GM12873 (cell line): ENCODE results near the gene SARS2.

Experiments
- TF ChIP-seq, protein P1 (sequence below): IDR thresholded peaks from 2 replicates; pipeline ENCODE4 v1.5.1; 2012; ENCODE audit warnings: low read depth, mild to moderate bottlenecking, moderate library complexity, low read length, control low read depth; ENCODE audit not compliant: insufficient read depth; ENCODE audit errors: missing control alignments

The SARS2 gene

DNA sequence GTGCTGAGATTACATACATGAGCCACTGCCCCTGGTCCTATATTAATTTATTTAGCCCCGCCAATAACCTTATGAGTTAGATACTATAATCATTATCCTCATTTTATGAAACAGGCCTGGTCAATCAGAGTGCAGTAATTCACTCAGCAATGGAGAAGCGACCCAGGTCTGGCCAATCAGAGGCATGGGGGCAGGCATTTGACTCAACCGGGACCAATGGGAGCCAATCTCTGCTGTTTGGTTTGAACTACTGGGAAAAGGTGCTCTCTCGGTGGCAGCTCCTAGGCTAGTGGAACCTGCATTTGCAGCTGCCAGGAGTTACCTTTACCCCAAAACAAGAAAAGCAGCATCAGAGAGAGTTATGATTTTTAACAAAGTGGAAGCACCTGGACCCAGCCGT is 37.7 kb downstream of the SARS2 start:
- TF ChIP-seq, protein P1, sequence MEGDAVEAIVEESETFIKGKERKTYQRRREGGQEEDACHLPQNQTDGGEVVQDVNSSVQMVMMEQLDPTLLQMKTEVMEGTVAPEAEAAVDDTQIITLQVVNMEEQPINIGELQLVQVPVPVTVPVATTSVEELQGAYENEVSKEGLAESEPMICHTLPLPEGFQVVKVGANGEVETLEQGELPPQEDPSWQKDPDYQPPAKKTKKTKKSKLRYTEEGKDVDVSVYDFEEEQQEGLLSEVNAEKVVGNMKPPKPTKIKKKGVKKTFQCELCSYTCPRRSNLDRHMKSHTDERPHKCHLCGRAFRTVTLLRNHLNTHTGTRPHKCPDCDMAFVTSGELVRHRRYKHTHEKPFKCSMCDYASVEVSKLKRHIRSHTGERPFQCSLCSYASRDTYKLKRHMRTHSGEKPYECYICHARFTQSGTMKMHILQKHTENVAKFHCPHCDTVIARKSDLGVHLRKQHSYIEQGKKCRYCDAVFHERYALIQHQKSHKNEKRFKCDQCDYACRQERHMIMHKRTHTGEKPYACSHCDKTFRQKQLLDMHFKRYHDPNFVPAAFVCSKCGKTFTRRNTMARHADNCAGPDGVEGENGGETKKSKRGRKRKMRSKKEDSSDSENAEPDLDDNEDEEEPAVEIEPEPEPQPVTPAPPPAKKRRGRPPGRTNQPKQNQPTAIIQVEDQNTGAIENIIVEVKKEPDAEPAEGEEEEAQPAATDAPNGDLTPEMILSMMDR: no peak

DNA sequence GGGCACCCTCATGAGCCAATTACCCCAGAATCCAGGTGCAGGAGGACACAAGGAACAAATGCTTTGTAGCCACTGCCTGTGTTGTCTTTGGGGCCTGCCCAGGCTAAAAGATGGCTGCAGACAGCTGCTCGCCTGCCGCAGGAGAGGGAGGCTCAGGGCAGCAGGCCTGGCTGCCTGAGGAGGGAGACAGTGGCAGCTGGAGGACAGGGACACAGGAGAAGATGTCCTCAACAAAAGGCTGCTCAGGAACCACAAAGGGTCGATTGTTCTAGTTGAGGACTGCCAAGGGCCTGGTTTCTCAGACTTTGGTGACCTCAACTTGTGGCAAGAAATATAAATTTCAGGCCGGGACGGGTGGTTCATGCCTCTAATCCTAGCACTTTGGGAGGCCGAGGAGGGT is 38.8 kb downstream of the SARS2 start:
- TF ChIP-seq, protein P1: no peak

DNA sequence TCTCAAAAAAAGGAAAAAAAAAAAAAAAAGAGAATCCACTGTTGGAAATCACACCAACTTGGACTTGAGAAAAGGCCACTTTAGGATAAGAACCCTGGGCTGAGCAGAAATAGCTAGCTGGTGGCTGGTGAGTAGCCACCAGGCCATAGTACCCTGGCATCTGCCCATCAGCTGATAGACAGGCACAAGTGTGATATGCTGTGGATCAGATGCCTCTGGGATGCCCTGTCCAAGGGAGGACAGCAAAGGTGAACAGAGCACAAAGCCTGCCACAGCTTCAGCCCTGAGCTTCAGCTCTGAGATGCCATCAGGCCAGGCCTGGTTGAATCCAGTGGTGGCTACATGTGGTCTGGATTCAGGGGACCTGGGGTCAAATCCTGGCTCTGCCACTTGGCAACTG is 39.9 kb downstream of the SARS2 start:
- TF ChIP-seq, protein P1: no peak

DNA sequence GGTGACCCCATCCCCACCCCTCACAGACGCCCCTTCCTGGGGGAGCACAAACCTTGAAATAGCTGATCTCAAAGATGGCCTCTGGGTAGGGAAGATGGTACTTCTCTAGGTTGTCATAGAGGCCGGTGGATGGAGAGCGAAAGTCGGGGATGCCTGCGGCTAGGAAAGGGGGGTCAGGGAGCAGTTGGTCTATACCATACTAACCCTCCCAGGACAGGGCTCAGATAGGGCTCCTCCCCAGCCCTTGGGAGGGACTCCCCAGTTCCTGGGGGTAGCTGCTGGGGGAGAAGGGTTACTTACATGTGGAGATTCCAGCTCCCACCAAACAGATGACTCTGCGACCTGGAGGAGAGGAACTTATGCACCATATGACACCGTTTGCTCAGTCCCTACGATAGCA is 40.8 kb downstream of the SARS2 start:
- TF ChIP-seq, protein P1: no peak

DNA sequence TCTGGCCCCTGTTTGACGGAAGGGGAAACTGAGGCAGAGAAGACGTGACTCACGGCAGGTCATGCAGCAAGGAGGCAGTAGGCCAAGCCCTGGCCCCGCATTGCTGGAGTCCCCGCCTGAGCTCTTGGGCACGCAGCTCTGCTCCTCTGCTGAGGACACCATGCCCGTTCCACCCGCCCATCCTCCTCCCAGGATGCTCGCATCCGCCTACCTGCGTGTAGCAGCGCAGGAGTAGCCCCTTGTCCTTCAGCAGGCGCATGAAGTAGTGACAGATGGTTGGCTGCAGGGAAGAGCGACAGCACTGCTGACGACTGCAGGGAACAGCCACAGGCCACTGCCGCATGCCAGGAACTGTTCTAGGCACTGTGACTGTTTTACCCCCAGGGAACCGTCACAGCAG is 41.7 kb downstream of the SARS2 start:
- TF ChIP-seq, protein P1: no peak

DNA sequence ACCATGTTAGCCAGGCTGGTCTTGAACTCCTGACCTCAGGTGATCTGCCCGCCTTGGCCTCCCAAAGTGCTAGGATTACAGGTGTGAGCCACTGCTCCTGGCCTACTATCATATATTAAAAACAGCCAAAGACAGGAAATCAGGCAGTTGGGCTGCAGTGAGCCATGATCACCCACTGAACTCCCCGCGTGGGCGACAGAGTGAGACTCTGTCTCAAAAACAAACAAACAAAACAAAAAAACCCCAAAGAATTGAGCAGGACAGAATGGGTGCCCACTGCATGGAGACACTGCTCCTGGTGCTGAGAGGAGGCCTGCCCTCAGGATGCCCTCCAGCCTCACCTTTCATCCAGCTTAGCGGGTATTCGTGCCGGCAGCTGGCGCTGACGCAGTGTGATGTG is 47.3 kb downstream of the SARS2 start:
- TF ChIP-seq, protein P1: no peak

DNA sequence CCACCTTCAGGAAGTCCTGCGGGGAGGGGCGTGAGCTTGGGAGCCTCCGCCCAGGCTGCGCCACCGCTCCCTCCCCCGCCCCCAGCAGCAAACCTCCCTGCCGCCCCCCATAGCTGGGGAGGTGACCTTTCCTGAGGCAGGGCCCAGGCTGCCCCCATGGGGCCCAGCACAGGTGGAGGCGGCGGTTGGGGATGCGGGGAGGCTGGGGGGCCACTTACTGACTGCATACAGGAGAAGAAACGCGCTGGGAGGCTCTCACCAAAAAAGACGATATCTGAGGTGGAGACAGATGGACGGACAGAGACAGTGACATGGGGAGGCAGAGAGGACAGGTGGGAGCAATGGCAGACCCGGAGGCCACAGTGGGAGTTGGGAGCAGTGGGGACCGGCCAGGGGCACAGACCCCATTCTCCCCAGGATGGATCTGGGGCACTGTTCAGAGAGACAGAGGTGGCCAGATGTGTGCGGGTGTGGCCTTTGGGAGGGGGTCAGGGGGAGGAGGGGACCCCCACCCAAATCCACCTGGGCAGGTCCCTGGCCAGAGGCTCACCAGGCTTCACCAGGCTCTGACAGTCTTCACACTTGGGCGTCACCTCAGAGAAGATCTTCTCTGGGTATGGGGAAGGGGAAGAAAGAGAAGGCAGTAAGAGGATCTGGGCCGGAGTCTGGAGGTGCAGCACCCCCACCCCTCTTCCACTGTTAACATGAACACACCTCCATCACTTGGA is 49.5 kb downstream of the SARS2 start:
- TF ChIP-seq, protein P1: no peak
